ENCODE results near the gene POLR2F.

The POLR2F gene

GRCh38 chr22:38009000-38009806, 55.7 kb downstream of the POLR2F start:
- DNase-seq, result no peak

DNA sequence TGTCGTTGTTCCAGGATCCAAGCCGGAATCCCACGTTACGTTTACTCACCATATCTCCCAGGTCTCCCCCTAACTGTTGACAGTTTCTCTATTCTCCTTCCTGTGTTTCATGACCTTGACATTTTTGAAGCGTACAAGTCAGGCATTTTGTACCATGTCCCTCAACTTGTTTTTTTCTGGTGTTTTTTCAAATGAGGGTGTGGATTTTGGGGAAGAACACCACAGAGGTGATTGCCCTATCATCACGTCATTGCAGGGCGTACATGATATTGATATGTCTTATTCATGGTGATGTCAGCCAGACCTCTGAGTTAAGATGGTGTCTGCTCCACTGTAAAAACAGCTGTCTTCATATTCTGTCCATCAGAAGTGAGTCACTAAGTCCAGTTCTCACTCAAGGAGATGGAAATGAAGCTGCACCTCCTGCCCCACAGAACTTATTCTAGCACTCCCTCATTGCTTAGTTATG, 59.1 kb downstream of the POLR2F start:
- no peak for DNase-seq

DNA sequence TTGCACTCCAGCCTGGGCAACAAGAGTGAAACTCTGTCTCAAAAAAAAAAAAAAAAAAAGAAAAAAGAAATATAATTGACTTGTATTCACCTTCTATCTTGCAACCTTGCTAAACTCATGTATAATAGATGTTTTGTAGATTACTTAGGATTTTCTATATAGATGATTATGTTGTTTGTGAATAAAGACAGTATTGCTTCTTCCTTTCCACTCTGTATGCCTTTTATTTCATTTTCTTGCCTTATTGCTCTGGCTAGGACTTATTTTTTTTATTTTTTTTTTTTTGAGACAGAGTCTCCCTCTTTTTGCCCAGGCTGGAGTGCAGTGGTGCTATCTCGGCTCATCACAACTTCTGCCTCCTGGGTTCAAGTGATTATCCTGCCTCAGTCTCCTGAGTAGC, 60.6 kb downstream of the POLR2F start:
- no peak for DNase-seq

DNA sequence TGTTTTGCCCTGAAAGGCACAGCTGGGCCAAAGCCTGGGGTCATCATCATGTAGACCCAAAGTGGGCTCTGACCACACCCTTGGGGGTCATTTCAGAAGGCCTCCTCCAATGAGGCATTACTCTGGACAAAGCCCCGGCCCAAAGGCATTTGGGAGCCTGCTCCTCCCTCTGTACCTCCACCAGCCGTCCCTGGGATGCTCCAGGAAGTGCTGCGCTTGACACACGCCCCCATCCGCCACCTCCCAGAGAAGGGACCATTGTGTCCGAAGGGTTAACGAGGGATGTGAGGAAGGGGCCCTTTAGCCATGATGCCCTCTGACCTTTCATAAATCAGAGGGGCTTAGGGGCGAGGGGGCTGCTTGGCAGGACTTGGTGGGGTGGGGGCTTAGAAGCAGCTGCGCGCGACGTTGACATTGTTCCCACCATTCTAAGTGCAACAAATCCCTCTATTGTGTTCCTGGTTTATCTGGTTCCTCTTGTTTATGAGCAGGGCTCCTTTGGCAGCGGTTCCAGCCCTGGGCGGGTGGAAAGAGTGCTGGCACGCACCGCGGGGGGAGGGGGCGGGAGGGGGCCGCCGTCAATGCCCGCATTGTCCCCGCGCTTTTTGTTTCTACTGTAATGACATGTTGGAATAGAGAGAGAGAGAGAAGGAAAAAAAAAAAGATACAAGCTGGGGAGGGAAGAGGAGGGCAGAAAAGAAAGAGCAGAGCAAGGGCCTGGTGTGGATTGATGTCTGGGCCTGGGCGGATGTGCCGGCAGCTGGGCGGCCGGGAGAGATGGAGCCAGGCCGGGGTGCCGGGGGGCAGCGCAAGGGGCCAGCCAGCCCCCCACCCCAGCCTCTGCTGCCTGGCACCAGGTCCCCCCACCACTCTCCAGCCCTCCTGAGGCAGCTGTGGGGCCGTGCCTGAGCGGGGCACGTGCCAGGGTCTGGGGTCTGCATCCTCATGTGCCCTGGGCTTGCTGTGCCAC, 63.0 kb downstream of the POLR2F start:
- peak; percentile 37 for DNase-seq

GRCh38 chr22:38017272-38017920, 63.9 kb downstream of the POLR2F start:
- peak; percentile 10 for DNase-seq

- DNase-seq, result no peak
Measured at GRCh38 chr22:38017939-38018885, 64.7 kb downstream of the POLR2F start.
